ENCODE results near the gene PPTC7. TPM values are rescaled to one million over a fixed set of nuclear protein-coding genes. Genes with fewer than 3 reads are reported as not detected.

Gene PPTC7
- total and polyA plus RNA-seq, 4 donors, result 5.6 to 15.7 (median 8.3) TPM

DNA sequence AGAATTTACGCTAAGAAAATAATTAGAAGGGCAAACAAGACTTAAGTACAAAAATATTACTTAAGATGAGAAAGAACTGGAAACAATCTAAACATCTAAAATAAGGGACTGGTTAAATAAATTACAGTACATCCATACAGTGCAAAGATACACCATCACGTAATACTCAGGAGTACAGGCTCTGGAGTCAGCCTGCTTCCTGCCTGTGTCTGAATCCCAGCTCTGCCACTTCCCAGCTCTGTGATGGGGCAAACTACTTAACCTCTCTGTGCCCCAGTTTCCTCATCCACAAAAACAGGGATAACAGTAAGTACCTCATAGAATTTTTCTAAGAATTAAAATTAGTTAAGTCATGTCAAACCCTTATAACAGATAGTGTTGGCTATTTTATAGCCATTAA, 36.0 kb downstream of the PPTC7 start:
- Histone ChIP-seq H3K9ac (ENCODE audit: low read depth in 1 of 2, low read length in 2 of 2) (no peak overlapping the region), H3K27me3 (ENCODE audit: control insufficient read depth in 4 of 4, insufficient read depth in 4 of 4, low read length in 3 of 4) (no peaks in the 10 kb centered on the region), H3K4me1 (ENCODE audit: control insufficient read depth in 4 of 4, insufficient read depth in 4 of 4, low read length in 3 of 4) (peaks cover 10 to 42% (median 36%) of the 10 kb centered on the region in 4 donors), H3K4me3 (ENCODE audit: low read depth in 1 of 3, low read length in 3 of 3) (no peak overlapping the region), H3K9me3 (ENCODE audit: control insufficient read depth in 4 of 4, low read length in 3 of 4) (no peaks in the 10 kb centered on the region), H3K27ac (ENCODE audit: low read depth in 1 of 2, low read length in 2 of 2) (no peak overlapping the region), H3K36me3 (ENCODE audit: control insufficient read depth in 4 of 4, insufficient read depth in 3 of 4, low read depth in 1 of 4, low read length in 3 of 4) (peaks cover 0 to 7% (median 1%) of the 10 kb centered on the region in 4 donors)
- TF ChIP-seq JUND (IDR thresholded peaks at IDR 0.05) (no peak), CTCF (IDR thresholded peaks at IDR 0.05; ENCODE audit: low read depth, low read length, missing input control) (no peak), YY1 (IDR thresholded peaks at IDR 0.05) (no peak), RXRA (IDR thresholded peaks at IDR 0.05) (no peak), HNF4A (conservative IDR thresholded peaks at IDR 0.05) (no peak), HNF4G (IDR thresholded peaks at IDR 0.05) (no peak), ZBTB33 (IDR thresholded peaks at IDR 0.05) (no peak), RAD21 (IDR thresholded peaks at IDR 0.05) (no peak), GABPA (IDR thresholded peaks at IDR 0.05 in 1 of 2, conservative IDR thresholded peaks at IDR 0.05 in 1 of 2) (no peak), FOXA1 (IDR thresholded peaks at IDR 0.05) (no peak)
- no peak for DNase-seq (ENCODE audit: low spot score)
- WGBS, result 90% methylated on average over 2 of the region's 2 CpGs

DNA sequence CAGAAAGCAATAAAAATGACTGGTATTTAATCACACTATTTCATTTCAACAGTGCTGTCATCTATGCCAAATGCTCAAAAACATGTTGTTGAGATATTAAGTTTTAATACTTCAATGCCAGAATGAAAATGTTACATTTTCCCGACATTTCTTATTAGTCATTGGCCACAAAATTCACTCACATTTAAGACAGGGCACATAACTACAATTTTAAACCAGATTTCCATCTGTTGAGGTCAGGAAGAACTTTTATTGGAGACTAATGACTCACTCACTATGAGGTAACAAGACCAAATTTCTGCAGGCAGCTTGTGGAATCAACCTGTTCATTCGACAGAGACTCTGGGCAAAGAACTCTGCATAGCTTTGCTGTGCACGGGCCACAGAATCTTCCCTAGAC, 36.8 kb downstream of the PPTC7 start:
- TF ChIP-seq JUND (IDR thresholded peaks at IDR 0.05), result peak; percentile 27 to 60
- TF ChIP-seq RAD21 (IDR thresholded peaks at IDR 0.05), result no peak
- no peaks in the 10 kb centered on the region for H3K27me3 ChIP-seq (ENCODE audit: control insufficient read depth in 4 of 4, insufficient read depth in 4 of 4, low read length in 3 of 4)
- H3K36me3 ChIP-seq (ENCODE audit: control insufficient read depth in 4 of 4, insufficient read depth in 3 of 4, low read depth in 1 of 4, low read length in 3 of 4), result peaks cover 0 to 7% (median 1%) of the 10 kb centered on the region in 4 donors
- no peak overlapping the region for H3K4me3 ChIP-seq (ENCODE audit: low read depth in 1 of 3, low read length in 3 of 3)
- peaks cover 10 to 35% (median 29%) of the 10 kb centered on the region in 4 donors for H3K4me1 ChIP-seq (ENCODE audit: control insufficient read depth in 4 of 4, insufficient read depth in 4 of 4, low read length in 3 of 4)
- DNase-seq (ENCODE audit: low spot score), result no peak
- no peaks in the 10 kb centered on the region for H3K9me3 ChIP-seq (ENCODE audit: control insufficient read depth in 4 of 4, low read length in 3 of 4)
- H3K27ac ChIP-seq (ENCODE audit: low read depth in 1 of 2, low read length in 2 of 2), result peak overlapping the region in 1 of 2 donors; percentile 3
- WGBS, result 82% methylated on average over 3 of the region's 3 CpGs
- no peak overlapping the region for H3K9ac ChIP-seq (ENCODE audit: low read depth in 1 of 2, low read length in 2 of 2)

DNA sequence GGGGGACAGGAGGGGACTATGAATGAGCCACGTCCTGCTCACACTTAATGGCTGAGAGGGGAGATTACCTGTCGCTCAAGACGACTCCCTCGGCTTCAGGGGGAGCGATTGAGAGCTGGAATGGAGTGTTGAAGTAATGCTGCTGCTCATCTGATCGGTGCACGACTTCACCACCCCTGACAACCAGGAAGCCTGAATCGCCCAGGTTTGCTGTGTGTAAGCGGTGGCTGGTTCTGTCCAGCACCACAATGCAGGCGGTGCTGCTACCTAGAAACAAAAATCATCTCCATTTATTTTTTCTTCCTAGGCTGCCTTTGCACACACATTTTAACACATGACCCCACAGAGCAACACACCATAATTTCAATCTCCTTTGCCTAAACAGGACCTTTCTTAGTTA, 37.3 kb downstream of the PPTC7 start:
- H3K36me3 ChIP-seq (ENCODE audit: control insufficient read depth in 4 of 4, insufficient read depth in 3 of 4, low read depth in 1 of 4, low read length in 3 of 4), result peaks cover 0 to 7% (median 1%) of the 10 kb centered on the region in 4 donors
- WGBS, result 97% methylated on average over 10 of the region's 10 CpGs
- no peak overlapping the region for H3K4me3 ChIP-seq (ENCODE audit: low read depth in 1 of 3, low read length in 3 of 3)
- no peaks in the 10 kb centered on the region for H3K9me3 ChIP-seq (ENCODE audit: control insufficient read depth in 4 of 4, low read length in 3 of 4)
- H3K9ac ChIP-seq (ENCODE audit: low read depth in 1 of 2, low read length in 2 of 2), result no peak overlapping the region
- DNase-seq (ENCODE audit: low spot score), result no peak
- no peaks in the 10 kb centered on the region for H3K27me3 ChIP-seq (ENCODE audit: control insufficient read depth in 4 of 4, insufficient read depth in 4 of 4, low read length in 3 of 4)
- H3K27ac ChIP-seq (ENCODE audit: low read depth in 1 of 2, low read length in 2 of 2), result no peak overlapping the region
- H3K4me1 ChIP-seq (ENCODE audit: control insufficient read depth in 4 of 4, insufficient read depth in 4 of 4, low read length in 3 of 4), result peaks cover 10 to 29% (median 23%) of the 10 kb centered on the region in 4 donors
- no peak for TF ChIP-seq GABPA (IDR thresholded peaks at IDR 0.05 in 1 of 2, conservative IDR thresholded peaks at IDR 0.05 in 1 of 2)
- TF ChIP-seq SP1 (IDR thresholded peaks at IDR 0.05), result no peak
- no peak for TF ChIP-seq RAD21 (IDR thresholded peaks at IDR 0.05)
- TF ChIP-seq, protein P1, sequence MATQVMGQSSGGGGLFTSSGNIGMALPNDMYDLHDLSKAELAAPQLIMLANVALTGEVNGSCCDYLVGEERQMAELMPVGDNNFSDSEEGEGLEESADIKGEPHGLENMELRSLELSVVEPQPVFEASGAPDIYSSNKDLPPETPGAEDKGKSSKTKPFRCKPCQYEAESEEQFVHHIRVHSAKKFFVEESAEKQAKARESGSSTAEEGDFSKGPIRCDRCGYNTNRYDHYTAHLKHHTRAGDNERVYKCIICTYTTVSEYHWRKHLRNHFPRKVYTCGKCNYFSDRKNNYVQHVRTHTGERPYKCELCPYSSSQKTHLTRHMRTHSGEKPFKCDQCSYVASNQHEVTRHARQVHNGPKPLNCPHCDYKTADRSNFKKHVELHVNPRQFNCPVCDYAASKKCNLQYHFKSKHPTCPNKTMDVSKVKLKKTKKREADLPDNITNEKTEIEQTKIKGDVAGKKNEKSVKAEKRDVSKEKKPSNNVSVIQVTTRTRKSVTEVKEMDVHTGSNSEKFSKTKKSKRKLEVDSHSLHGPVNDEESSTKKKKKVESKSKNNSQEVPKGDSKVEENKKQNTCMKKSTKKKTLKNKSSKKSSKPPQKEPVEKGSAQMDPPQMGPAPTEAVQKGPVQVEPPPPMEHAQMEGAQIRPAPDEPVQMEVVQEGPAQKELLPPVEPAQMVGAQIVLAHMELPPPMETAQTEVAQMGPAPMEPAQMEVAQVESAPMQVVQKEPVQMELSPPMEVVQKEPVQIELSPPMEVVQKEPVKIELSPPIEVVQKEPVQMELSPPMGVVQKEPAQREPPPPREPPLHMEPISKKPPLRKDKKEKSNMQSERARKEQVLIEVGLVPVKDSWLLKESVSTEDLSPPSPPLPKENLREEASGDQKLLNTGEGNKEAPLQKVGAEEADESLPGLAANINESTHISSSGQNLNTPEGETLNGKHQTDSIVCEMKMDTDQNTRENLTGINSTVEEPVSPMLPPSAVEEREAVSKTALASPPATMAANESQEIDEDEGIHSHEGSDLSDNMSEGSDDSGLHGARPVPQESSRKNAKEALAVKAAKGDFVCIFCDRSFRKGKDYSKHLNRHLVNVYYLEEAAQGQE (IDR thresholded peaks at IDR 0.05), result no peak
- no peak for TF ChIP-seq FOXA2 (IDR thresholded peaks at IDR 0.05)
- TF ChIP-seq ZBTB33 (IDR thresholded peaks at IDR 0.05), result no peak
- TF ChIP-seq FOXA1 (IDR thresholded peaks at IDR 0.05), result no peak
- TF ChIP-seq, protein P2, sequence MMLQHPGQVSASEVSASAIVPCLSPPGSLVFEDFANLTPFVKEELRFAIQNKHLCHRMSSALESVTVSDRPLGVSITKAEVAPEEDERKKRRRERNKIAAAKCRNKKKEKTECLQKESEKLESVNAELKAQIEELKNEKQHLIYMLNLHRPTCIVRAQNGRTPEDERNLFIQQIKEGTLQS (IDR thresholded peaks at IDR 0.05), result no peak
- no peak for TF ChIP-seq HNF4A (conservative IDR thresholded peaks at IDR 0.05)
- TF ChIP-seq JUND (IDR thresholded peaks at IDR 0.05), result no peak
- TF ChIP-seq EGR1 (IDR thresholded peaks at IDR 0.05; ENCODE audit: low read depth in 2 of 2), result no peak
- no peak for TF ChIP-seq TAF1 (conservative IDR thresholded peaks at IDR 0.05)
- TF ChIP-seq YY1 (IDR thresholded peaks at IDR 0.05), result no peak

Data from liver (tissue), 9 donors.